IPS-18c (cell line): ENCODE results near the gene TCF21.

Experiments
- H3K4me3 ChIP-seq: 2 replicates; pipeline ENCODE4 v1.7.0; 2013; ENCODE audit warnings: low read depth, mild to moderate bottlenecking, low read length, moderate library complexity; ENCODE audit not compliant: insufficient read depth
- H3K9me3 ChIP-seq: one replicate; pipeline ENCODE4 v1.6.1; 2013; ENCODE audit warnings: mild to moderate bottlenecking, low read length, moderate library complexity; ENCODE audit not compliant: control insufficient read depth, insufficient read depth

The TCF21 gene

GRCh38 chr6:133886104-133886775, 2.7 kb upstream of the TCF21 start:
- H3K4me3 ChIP-seq, result no peak overlapping the region

GRCh38 chr6:133887156-133887879, 1.6 kb upstream of the TCF21 start:
- H3K9me3 ChIP-seq, result peaks cover 2% of the 10 kb centered on the region
- H3K4me3 ChIP-seq, result no peak overlapping the region

More at GRCh38 chr6:133886104-133886775, 2.7 kb upstream of the TCF21 start:
- H3K9me3 ChIP-seq, result peaks cover 2% of the 10 kb centered on the region

- Histone ChIP-seq H3K4me3 (no peak overlapping the region), H3K9me3 (peaks cover 2% of the 10 kb centered on the region)
Observed at GRCh38 chr6:133887880-133888230, 1.1 kb upstream of the TCF21 start.

GRCh38 chr6:133889557-133890403, 867 bp downstream of the TCF21 start:
- H3K9me3 ChIP-seq, result peaks cover 2% of the 10 kb centered on the region
- H3K4me3 ChIP-seq, result peak overlapping the region; percentile 63

GRCh38 chr6:133890711-133891148, 1.8 kb downstream of the TCF21 start:
- peaks cover 2% of the 10 kb centered on the region for H3K9me3 ChIP-seq
- H3K4me3 ChIP-seq, result no peak overlapping the region; the same call in 1 of the 2 replicates

- H3K4me3 ChIP-seq, result peak overlapping the region; percentile 40
Observed at GRCh38 chr6:133891149-133891926, 2.4 kb downstream of the TCF21 start.

GRCh38 chr6:133891927-133892812, 3.3 kb downstream of the TCF21 start:
- Histone ChIP-seq H3K4me3 (peak overlapping the region; percentile 40; the same call in 1 of the 2 replicates), H3K9me3 (peaks cover 2% of the 10 kb centered on the region)

More at GRCh38 chr6:133891149-133891926, 2.4 kb downstream of the TCF21 start:
- H3K9me3 ChIP-seq, result peaks cover 2% of the 10 kb centered on the region

GRCh38 chr6:133892813-133893691, 4.1 kb downstream of the TCF21 start:
- Histone ChIP-seq H3K4me3 (no peak overlapping the region; the same call in 1 of the 2 replicates), H3K9me3 (peaks cover 2% of the 10 kb centered on the region)

GRCh38 chr6:133893946-133894345, 5.0 kb downstream of the TCF21 start:
- Histone ChIP-seq H3K9me3 (peaks cover 2% of the 10 kb centered on the region), H3K4me3 (no peak overlapping the region)

GRCh38 chr6:133894369-133894768, 5.5 kb downstream of the TCF21 start:
- Histone ChIP-seq H3K9me3 (peaks cover 2% of the 10 kb centered on the region), H3K4me3 (no peak overlapping the region)

- H3K9me3 ChIP-seq, result peaks cover 1% of the 10 kb centered on the region
- H3K4me3 ChIP-seq, result no peak overlapping the region
Observed at GRCh38 chr6:133894795-133895358, 6.0 kb downstream of the TCF21 start.

GRCh38 chr6:133895573-133896343, 6.8 kb downstream of the TCF21 start:
- Histone ChIP-seq H3K4me3 (peak overlapping the region; percentile 51), H3K9me3 (no peaks in the 10 kb centered on the region)

GRCh38 chr6:133896344-133896721, 7.4 kb downstream of the TCF21 start:
- peak overlapping the region; percentile 51 for H3K4me3 ChIP-seq
- H3K9me3 ChIP-seq, result no peaks in the 10 kb centered on the region

- no peaks in the 10 kb centered on the region for H3K9me3 ChIP-seq
- no peak overlapping the region for H3K4me3 ChIP-seq
Observed at GRCh38 chr6:133898263-133898662, 9.3 kb downstream of the TCF21 start.
